ENCODE results near the gene CRISP2.

CRISP2 gene

GRCh38 chr6:49662231-49662891 lies 51.0 kb downstream of the CRISP2 start:
- DNase-seq (ENCODE audit: extremely low read depth in 1 of 2, low read depth in 1 of 2) = no peak

GRCh38 chr6:49653942-49654341 lies 59.4 kb downstream of the CRISP2 start:
- DNase-seq (ENCODE audit: extremely low read depth in 1 of 2, low read depth in 1 of 2) = no peak

GRCh38 chr6:49653438-49653837 lies 59.9 kb downstream of the CRISP2 start:
- DNase-seq (ENCODE audit: extremely low read depth in 1 of 2, low read depth in 1 of 2) = no peak

GRCh38 chr6:49651239-49651638 lies 62.1 kb downstream of the CRISP2 start:
- DNase-seq (ENCODE audit: extremely low read depth in 1 of 2, low read depth in 1 of 2) = no peak

GRCh38 chr6:49649988-49650387 lies 63.4 kb downstream of the CRISP2 start:
- no peak for DNase-seq (ENCODE audit: extremely low read depth in 1 of 2, low read depth in 1 of 2)

GRCh38 chr6:49648036-49648435 lies 65.3 kb downstream of the CRISP2 start:
- no peak for DNase-seq (ENCODE audit: extremely low read depth in 1 of 2, low read depth in 1 of 2)

- no peak for DNase-seq (ENCODE audit: extremely low read depth in 1 of 2, low read depth in 1 of 2)
Measured at GRCh38 chr6:49647476-49647875, 65.9 kb downstream of the CRISP2 start.

- no peak for DNase-seq (ENCODE audit: extremely low read depth in 1 of 2, low read depth in 1 of 2)
Measured at GRCh38 chr6:49646942-49647341, 66.4 kb downstream of the CRISP2 start.

GRCh38 chr6:49646130-49646824 lies 67.1 kb downstream of the CRISP2 start:
- no peak for DNase-seq (ENCODE audit: extremely low read depth in 1 of 2, low read depth in 1 of 2)

- DNase-seq (ENCODE audit: extremely low read depth in 1 of 2, low read depth in 1 of 2) = no peak
Measured at GRCh38 chr6:49645139-49645538, 68.2 kb downstream of the CRISP2 start.
